Ishikawa (cell line): ENCODE measurements around the gene ZKSCAN8.

ENCODE experiments used
- CEBPB ChIP-seq: IDR thresholded peaks from 2 replicates; pipeline ENCODE4 v1.6.1; 2012
- CREB1 ChIP-seq: IDR thresholded peaks from 2 replicates; pipeline ENCODE4 v1.6.1; 2012; ENCODE audit warnings: low read depth
- EGR1 ChIP-seq: IDR thresholded peaks from 2 replicates; pipeline ENCODE4 v1.6.1; 2012
- EP300 ChIP-seq: IDR thresholded peaks from 2 replicates; pipeline ENCODE4 v1.6.1; 2012; ENCODE audit warnings: borderline replicate concordance
- FOXM1 ChIP-seq: IDR thresholded peaks from 2 replicates; pipeline ENCODE4 v1.6.1; 2012; ENCODE audit warnings: low read depth, borderline replicate concordance
- MAX ChIP-seq: IDR thresholded peaks from 2 replicates; pipeline ENCODE4 v1.6.1; 2012
- NFIC ChIP-seq: IDR thresholded peaks from 2 replicates; pipeline ENCODE4 v1.6.1; 2012
- RAD21 ChIP-seq: IDR thresholded peaks from 2 replicates; pipeline ENCODE4 v1.6.1; 2012; ENCODE audit warnings: low read depth
- TAF1 ChIP-seq: IDR thresholded peaks from 2 replicates; pipeline ENCODE4 v1.6.1; 2012; ENCODE audit warnings: low read depth, mild to moderate bottlenecking
- TCF12 ChIP-seq: IDR thresholded peaks from 2 replicates; pipeline ENCODE4 v1.6.1; 2012; ENCODE audit warnings: low read depth
- TEAD4 ChIP-seq: IDR thresholded peaks from 2 replicates; pipeline ENCODE4 v1.6.1; 2012
- YY1 ChIP-seq: IDR thresholded peaks from 2 replicates; pipeline ENCODE4 v1.6.1; 2012; ENCODE audit warnings: low read depth
- ZBTB7A ChIP-seq: IDR thresholded peaks from 2 replicates; pipeline ENCODE4 v1.6.1; 2012; ENCODE audit warnings: low read depth
- TF ChIP-seq, protein P1 (sequence below): IDR thresholded peaks from 2 replicates; pipeline ENCODE4 v1.6.1; 2012
- TF ChIP-seq, protein P2 (sequence below): IDR thresholded peaks from 2 replicates; pipeline ENCODE4 v1.6.1; 2012; ENCODE audit warnings: low read depth, mild to moderate bottlenecking

The ZKSCAN8 gene

GRCh38 chr6:28137505-28137981 lies 4.1 kb upstream of the ZKSCAN8 start:
- no peak for TF ChIP-seq TAF1
- no peak for TF ChIP-seq EGR1
- no peak for TF ChIP-seq ZBTB7A
- TF ChIP-seq EP300: no peak
- TF ChIP-seq TEAD4: no peak
- no peak for TF ChIP-seq NFIC
- TF ChIP-seq, protein P1, sequence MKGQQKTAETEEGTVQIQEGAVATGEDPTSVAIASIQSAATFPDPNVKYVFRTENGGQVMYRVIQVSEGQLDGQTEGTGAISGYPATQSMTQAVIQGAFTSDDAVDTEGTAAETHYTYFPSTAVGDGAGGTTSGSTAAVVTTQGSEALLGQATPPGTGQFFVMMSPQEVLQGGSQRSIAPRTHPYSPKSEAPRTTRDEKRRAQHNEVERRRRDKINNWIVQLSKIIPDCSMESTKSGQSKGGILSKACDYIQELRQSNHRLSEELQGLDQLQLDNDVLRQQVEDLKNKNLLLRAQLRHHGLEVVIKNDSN: no peak
- no peak for TF ChIP-seq TCF12
- TF ChIP-seq, protein P2, sequence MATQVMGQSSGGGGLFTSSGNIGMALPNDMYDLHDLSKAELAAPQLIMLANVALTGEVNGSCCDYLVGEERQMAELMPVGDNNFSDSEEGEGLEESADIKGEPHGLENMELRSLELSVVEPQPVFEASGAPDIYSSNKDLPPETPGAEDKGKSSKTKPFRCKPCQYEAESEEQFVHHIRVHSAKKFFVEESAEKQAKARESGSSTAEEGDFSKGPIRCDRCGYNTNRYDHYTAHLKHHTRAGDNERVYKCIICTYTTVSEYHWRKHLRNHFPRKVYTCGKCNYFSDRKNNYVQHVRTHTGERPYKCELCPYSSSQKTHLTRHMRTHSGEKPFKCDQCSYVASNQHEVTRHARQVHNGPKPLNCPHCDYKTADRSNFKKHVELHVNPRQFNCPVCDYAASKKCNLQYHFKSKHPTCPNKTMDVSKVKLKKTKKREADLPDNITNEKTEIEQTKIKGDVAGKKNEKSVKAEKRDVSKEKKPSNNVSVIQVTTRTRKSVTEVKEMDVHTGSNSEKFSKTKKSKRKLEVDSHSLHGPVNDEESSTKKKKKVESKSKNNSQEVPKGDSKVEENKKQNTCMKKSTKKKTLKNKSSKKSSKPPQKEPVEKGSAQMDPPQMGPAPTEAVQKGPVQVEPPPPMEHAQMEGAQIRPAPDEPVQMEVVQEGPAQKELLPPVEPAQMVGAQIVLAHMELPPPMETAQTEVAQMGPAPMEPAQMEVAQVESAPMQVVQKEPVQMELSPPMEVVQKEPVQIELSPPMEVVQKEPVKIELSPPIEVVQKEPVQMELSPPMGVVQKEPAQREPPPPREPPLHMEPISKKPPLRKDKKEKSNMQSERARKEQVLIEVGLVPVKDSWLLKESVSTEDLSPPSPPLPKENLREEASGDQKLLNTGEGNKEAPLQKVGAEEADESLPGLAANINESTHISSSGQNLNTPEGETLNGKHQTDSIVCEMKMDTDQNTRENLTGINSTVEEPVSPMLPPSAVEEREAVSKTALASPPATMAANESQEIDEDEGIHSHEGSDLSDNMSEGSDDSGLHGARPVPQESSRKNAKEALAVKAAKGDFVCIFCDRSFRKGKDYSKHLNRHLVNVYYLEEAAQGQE: no peak
- TF ChIP-seq RAD21: no peak
- TF ChIP-seq CREB1: no peak
- no peak for TF ChIP-seq MAX
- TF ChIP-seq YY1: no peak
- no peak for TF ChIP-seq CEBPB
- TF ChIP-seq FOXM1: no peak

DNA sequence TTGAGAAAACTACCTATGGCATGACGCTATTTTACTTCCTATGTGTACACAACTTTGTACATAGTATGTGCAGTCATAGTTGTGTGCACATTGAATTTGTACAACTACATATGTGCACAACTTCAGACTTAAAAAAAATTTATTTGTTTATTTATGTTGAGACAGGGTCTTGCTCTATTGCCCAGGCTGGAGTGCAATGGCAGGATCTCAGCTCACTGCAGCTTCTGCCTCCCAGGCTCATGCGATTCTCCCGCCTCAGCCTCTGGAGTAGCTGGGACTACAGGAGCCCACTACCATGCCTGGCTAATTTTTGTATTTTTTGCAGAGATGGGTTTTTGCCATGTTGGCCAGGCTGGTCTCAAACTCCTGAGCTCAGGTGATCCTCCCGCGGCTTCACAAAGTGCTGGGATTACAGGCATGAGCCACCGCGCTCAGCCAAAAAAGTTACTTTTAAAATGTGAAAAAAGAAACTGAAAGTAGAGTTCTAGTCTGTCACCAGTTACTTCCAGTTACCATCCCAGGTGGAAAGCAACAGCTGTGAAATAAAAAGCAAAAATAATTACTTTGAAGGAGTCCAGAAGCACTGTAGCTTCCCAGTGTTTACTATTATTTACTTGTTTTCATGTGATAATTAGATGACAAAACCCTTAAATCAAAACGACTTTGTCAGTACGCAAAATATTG lies 1.7 kb upstream of the ZKSCAN8 start:
- TF ChIP-seq ZBTB7A (no peak), EP300 (no peak), MAX (no peak), FOXM1 (no peak), EGR1 (no peak), TEAD4 (no peak), YY1 (no peak), CEBPB (no peak), NFIC (no peak), CREB1 (no peak)
- TF ChIP-seq, protein P2: no peak
- TF ChIP-seq, protein P1: no peak

DNA sequence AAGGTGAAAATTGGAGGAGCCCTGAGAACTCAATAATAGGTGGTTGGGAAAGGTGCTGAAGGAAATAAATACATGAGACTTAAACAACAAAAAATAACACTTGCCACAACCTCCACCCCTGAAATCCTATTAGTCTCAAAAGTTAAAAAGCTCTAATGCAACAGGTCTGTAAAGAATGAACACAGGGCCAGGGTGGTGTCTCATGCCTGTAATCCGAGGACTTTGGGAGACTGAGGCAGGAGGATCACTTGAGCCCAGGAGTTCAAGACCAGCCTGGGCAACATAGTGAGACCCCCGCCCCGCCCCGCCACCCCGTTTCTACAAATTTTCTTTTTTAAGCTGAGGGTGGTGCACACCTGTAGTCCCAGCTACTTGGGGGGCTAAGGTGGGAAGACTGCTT lies 1.1 kb upstream of the ZKSCAN8 start:
- TF ChIP-seq, protein P1: no peak
- TF ChIP-seq TCF12 (no peak), MAX (no peak), TEAD4 (no peak), YY1 (no peak), EGR1 (no peak)

GRCh38 chr6:28142446-28142845 lies 763 bp downstream of the ZKSCAN8 start:
- TF ChIP-seq, protein P1: no peak
- TF ChIP-seq CEBPB (no peak), RAD21 (no peak), CREB1 (no peak)
- TF ChIP-seq, protein P2: no peak
